Measurements from ENCODE around the gene TIMM10B.

- TF ChIP-seq CTCF (IDR thresholded peaks at IDR 0.05) (no peak), POLR2AphosphoS5 (IDR thresholded peaks at IDR 0.05) (no peak), EP300 (IDR thresholded peaks at IDR 0.05) (no peak)
Measured at GRCh38 chr11:6526411-6527135, 45.3 kb downstream of the TIMM10B start.

Data from gastroesophageal sphincter (tissue), 3 donors.